H1 (cell line): ENCODE data around the gene OSMR. TPM values are rescaled to one million over a fixed set of nuclear protein-coding genes. Genes with fewer than 3 reads are reported as not detected.

Source experiments
- BACH1 ChIP-seq: IDR thresholded peaks from 2 replicates; pipeline ENCODE4 v1.6.1; 2012; ENCODE audit warnings: low read length, improper control_type of control experiment
- CHD7 ChIP-seq: fragments of 300-600 bp; sonication (generic); IDR thresholded peaks from 2 replicates; pipeline ENCODE4 v1.7.1; 2012; ENCODE audit warnings: low read length, moderate library complexity, mild to moderate bottlenecking, inconsistent platforms; ENCODE audit not compliant: insufficient replicate concordance
- JUN ChIP-seq: IDR thresholded peaks from 2 replicates; pipeline ENCODE4 v1.6.1; 2011; ENCODE audit warnings: low read depth, mild to moderate bottlenecking, improper control_type of control experiment, low read length
- KDM1A ChIP-seq: fragments of 200-600, 300-600 bp; sonication (generic); IDR thresholded peaks from 2 replicates; pipeline ENCODE4 v1.7.1; 2016; ENCODE audit warnings: mild to moderate bottlenecking, low read length, borderline replicate concordance
- KDM5A ChIP-seq: fragments of 200-600 bp; IDR thresholded peaks from 2 replicates; pipeline ENCODE4 v1.7.1; 2012; ENCODE audit warnings: mild to moderate bottlenecking, low read length, inconsistent platforms, mixed read lengths
- NRF1 ChIP-seq: IDR thresholded peaks from 2 replicates; pipeline ENCODE4 v1.6.1; 2011; ENCODE audit warnings: mild to moderate bottlenecking, low read depth, low read length, improper control_type of control experiment
- SIN3A ChIP-seq, 2 experiments: IDR thresholded peaks in 1 of 2; conservative IDR thresholded peaks in 1 of 2; 2 replicates each; pipeline ENCODE4 v1.6.1; 2011 to 2012; ENCODE audit warnings: low read length in 2 of 2, improper control_type of control experiment in 1 of 2, low read depth in 1 of 2, mild to moderate bottlenecking in 1 of 2
- SIX5 ChIP-seq: IDR thresholded peaks from 2 replicates; pipeline ENCODE4 v1.6.1; 2011; ENCODE audit warnings: mild to moderate bottlenecking, low read depth, low read length
- SP1 ChIP-seq: IDR thresholded peaks from 2 replicates; pipeline ENCODE4 v1.6.1; 2011; ENCODE audit warnings: low read depth, low read length
- SUZ12 ChIP-seq: fragments of 200-600 bp; sonication (generic); IDR thresholded peaks from 2 replicates; pipeline ENCODE4 v1.6.1; 2012; ENCODE audit warnings: mild to moderate bottlenecking, inconsistent platforms, low read length, moderate library complexity, mixed read lengths
- polyA plus RNA-seq, 7 experiments: library from polyadenylated mRNA; depleted of rRNA in 3 of 7; stranded (reverse) in 5 of 7; unstranded in 2 of 7; fragments of >200 nt in 5 of 7; fragments of 200-250 nt in 2 of 7; gene quantifications; 1 replicate in 5 of 7; 2 replicates in 1 of 7; 4 replicates in 1 of 7; pipeline versions ENCODE4 v1.2.1 to v1.2.3, GENCODE V29; 2011 to 2013; ENCODE audit warnings: missing spikeins in 2 of 7, mixed read lengths in 2 of 7
- total RNA-seq: library from RNA; stranded (reverse); fragmentation: NEBNext Ultra II Directional; extraction: Animal tissue kit (Norgen Biotek cat#: 25700); gene quantifications from 2 replicates; pipeline ENCODE4 v1.2.1, GENCODE V29; 2021

OSMR gene
- total and polyA plus RNA-seq, 2 of the 8 experiments (the other 6 are each of a cell fraction or from before 2014, with no cell fraction given): 2.3 to 2.6 TPM

GRCh38 chr5:38867032-38867398 lies 21.2 kb downstream of the OSMR start (continued):
- TF ChIP-seq CHD7 (no peak), SUZ12 (no peak), JUN (no peak), SIN3A (conservative IDR thresholded peaks at IDR 0.05 in 1 of 2, IDR thresholded peaks at IDR 0.05 in 1 of 2; ENCODE audit: low read depth in 1 of 2, low read length in 2 of 2) (no peak), BACH1 (no peak), SP1 (no peak), KDM1A (no peak), NRF1 (no peak), SIX5 (no peak), KDM5A (no peak)
